Measurements from ENCODE around the gene FBXW8.

The FBXW8 gene

DNA sequence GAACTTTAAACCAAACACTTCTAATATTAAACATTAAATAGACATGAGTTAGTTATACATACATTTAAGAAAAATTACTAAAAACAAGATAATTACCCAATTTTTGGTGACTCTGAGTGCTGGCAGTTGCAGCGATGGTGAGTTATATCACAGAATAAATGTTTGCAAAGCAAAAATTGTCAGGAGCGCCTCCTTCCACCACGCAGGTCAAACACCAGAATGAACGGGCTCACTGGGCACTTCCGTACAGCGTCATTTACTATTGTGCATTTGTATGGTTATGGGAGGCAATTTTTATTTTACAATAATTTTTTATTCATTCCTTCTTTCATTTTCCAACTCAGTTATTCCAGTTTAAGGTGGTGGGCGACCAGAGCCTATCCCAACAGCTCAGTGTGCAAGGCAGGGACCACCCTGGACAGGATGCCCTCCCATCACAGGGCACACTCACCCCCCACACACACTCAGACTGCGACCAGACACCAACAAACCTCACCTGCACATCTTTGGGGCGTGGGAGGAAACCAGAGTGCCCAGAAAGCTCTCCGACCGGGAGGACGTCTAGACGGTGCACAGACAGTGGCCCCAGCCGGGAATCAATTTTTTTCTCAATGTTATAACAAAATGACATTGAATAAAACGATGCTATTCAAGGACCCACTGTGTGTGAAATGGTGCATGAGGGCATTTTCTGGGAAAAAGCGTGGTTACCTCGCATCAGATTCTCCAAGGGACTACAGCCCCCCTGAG lies 121.3 kb downstream of the FBXW8 start:
- ATAC-seq = no peak
- TF ChIP-seq GLIS3 (CRISPR knock-in tag; IDR thresholded peaks at IDR 0.05) (no peak), SNAI2 (CRISPR knock-in tag; IDR thresholded peaks at IDR 0.05) (no peak), ZFP3 (CRISPR knock-in tag; IDR thresholded peaks at IDR 0.05) (no peak), ZNF70 (CRISPR knock-in tag; IDR thresholded peaks at IDR 0.05) (no peak), ZFP30 (CRISPR knock-in tag; IDR thresholded peaks at IDR 0.05) (no peak), TCF4 (CRISPR knock-in tag; IDR thresholded peaks at IDR 0.05; ENCODE audit: borderline replicate concordance) (no peak), ZNF565 (CRISPR knock-in tag; conservative IDR thresholded peaks at IDR 0.05; ENCODE audit: low read depth) (no peak), PATZ1 (CRISPR knock-in tag; IDR thresholded peaks at IDR 0.05; ENCODE audit: borderline replicate concordance) (no peak), CREB5 (CRISPR knock-in tag; IDR thresholded peaks at IDR 0.05; ENCODE audit: low read depth) (no peak), PPARA (CRISPR knock-in tag; IDR thresholded peaks at IDR 0.05; ENCODE audit: borderline replicate concordance) (no peak), OSR1 (CRISPR knock-in tag; IDR thresholded peaks at IDR 0.05) (no peak), TOX (CRISPR knock-in tag; IDR thresholded peaks at IDR 0.05; ENCODE audit: borderline replicate concordance) (no peak), ZC3H10 (CRISPR knock-in tag; IDR thresholded peaks at IDR 0.05) (no peak), TSHZ2 (CRISPR knock-in tag; IDR thresholded peaks at IDR 0.05) (no peak), ESRRG (CRISPR knock-in tag; IDR thresholded peaks at IDR 0.05) (no peak), ARNTL (CRISPR knock-in tag; IDR thresholded peaks at IDR 0.05; ENCODE audit: borderline replicate concordance, low read depth) (no peak), CSDC2 (CRISPR knock-in tag; IDR thresholded peaks at IDR 0.05) (no peak), ISL1 (CRISPR knock-in tag; IDR thresholded peaks at IDR 0.05) (no peak)

- TF ChIP-seq PATZ1 (CRISPR knock-in tag; IDR thresholded peaks at IDR 0.05; ENCODE audit: borderline replicate concordance) (no peak), CSDC2 (CRISPR knock-in tag; IDR thresholded peaks at IDR 0.05) (no peak), ZFP3 (CRISPR knock-in tag; IDR thresholded peaks at IDR 0.05) (no peak), ISL1 (CRISPR knock-in tag; IDR thresholded peaks at IDR 0.05) (no peak), SNAI2 (CRISPR knock-in tag; IDR thresholded peaks at IDR 0.05) (no peak), ZNF8 (CRISPR knock-in tag; IDR thresholded peaks at IDR 0.05) (no peak), CREB5 (CRISPR knock-in tag; IDR thresholded peaks at IDR 0.05; ENCODE audit: low read depth) (no peak), ZC3H10 (CRISPR knock-in tag; IDR thresholded peaks at IDR 0.05) (no peak)
Measured at GRCh38 chr12:117032593-117033381, 122.0 kb downstream of the FBXW8 start.

More at GRCh38 chr12:117032593-117033381, 122.0 kb downstream of the FBXW8 start:
- peak; percentile 11 for ATAC-seq
